ENCODE results near the gene P2RY8.

DNA sequence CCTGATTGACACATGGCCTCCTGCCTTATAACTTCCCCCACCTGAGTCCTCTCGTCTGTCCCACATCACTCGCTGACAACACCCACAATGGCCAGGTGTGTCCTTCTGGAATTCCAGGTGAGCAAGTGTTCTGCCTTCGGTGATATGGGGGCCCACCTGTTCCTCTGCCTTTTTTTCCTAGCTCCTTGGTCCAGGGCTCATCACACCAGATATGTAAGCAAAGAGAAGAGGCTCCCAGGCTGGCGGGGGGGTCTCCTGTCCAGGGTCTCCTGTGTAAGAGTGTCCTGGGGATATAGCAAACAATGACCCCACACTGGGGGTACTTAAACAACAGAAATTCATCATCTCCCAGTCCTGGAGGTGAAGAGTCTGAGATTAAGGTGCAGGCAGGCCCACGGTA is 25.2 kb downstream of the P2RY8 start:
- TF ChIP-seq POLR2A (IDR thresholded peaks at IDR 0.05): no peak
- TF ChIP-seq, protein P1, sequence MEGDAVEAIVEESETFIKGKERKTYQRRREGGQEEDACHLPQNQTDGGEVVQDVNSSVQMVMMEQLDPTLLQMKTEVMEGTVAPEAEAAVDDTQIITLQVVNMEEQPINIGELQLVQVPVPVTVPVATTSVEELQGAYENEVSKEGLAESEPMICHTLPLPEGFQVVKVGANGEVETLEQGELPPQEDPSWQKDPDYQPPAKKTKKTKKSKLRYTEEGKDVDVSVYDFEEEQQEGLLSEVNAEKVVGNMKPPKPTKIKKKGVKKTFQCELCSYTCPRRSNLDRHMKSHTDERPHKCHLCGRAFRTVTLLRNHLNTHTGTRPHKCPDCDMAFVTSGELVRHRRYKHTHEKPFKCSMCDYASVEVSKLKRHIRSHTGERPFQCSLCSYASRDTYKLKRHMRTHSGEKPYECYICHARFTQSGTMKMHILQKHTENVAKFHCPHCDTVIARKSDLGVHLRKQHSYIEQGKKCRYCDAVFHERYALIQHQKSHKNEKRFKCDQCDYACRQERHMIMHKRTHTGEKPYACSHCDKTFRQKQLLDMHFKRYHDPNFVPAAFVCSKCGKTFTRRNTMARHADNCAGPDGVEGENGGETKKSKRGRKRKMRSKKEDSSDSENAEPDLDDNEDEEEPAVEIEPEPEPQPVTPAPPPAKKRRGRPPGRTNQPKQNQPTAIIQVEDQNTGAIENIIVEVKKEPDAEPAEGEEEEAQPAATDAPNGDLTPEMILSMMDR (IDR thresholded peaks at IDR 0.05 in 4 of 5, conservative IDR thresholded peaks at IDR 0.05 in 1 of 5): no peak

Measured in gastrocnemius medialis (tissue), 4 donors.